Activated naive CD8-positive, alpha-beta T cell treated with anti-CD3 and anti-CD28 coated beads, Interleukin-2, amount 50 U/mL, for 16 hours (primary cell): ENCODE data around the gene COL5A1.

Source experiments
- DNase-seq: peaks from one replicate; pipeline ENCODE4 v3.0.0-alpha.2; 2020; ENCODE audit warnings: low read depth, low spot score

Gene COL5A1

GRCh38 chr9:134606951-134607731 lies 34.5 kb upstream of the COL5A1 start:
- no peak for DNase-seq

DNA sequence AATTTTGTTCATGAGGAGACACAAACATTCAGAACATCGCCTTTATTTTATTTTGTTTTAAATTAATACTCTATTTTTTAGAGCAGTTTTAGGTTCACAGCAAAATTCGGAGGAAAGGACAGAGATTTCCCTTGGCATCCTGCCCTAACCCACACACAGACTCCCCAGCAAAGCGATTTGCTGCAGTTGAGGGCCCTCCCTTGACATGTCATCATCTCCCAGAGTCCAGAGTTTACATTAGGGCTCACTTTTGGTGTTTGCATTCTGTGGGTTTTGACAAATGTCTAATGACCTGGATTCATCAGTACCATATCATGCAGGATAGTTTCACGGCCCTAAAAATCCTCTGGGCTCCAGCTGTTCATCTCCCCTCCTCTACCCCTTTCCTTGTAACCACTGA lies 33.6 kb upstream of the COL5A1 start:
- no peak for DNase-seq

- no peak for DNase-seq
Measured at GRCh38 chr9:134611046-134611445, 30.6 kb upstream of the COL5A1 start.

- DNase-seq, result no peak
Measured at GRCh38 chr9:134612309-134612708, 29.3 kb upstream of the COL5A1 start.

DNA sequence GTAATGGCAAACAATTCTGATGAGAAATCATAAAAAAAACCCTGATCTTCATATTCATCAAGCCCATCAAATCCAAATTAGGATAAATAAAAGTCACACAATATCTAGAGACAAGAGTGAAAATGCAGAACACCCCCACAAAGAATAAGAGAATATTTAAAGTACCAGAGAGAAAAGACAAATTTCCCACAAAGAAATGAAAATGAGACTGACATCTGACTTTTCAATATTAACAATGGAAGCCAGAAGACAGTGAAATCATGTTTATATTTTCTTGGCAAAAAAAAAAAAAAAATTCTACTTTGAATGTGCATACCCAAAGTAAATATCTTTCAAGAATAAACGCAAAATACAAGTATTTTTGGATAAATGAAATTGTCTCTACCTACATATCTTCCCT lies 28.9 kb upstream of the COL5A1 start:
- no peak for DNase-seq

DNA sequence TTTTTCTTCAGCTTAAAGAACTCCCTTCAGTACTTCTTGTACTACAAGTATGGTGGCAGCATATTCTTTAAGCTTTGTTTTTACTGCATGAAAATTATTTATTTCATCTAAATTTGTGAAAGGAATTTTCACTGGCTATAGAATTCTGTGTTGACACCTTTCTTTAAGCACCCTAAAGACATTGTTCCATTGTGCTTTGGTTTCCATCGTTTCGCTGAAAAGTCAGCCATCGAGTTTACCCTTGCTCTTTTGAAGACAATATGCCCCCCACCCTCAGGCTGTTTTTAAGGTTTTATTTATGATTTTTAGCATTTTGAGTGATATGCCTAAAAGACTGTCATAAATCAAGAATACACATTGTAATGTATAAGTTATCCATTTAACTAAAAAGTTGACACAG lies 27.3 kb upstream of the COL5A1 start:
- DNase-seq, result no peak

GRCh38 chr9:134616341-134616740 lies 25.3 kb upstream of the COL5A1 start:
- DNase-seq, result no peak

GRCh38 chr9:134617246-134617645 lies 24.4 kb upstream of the COL5A1 start:
- DNase-seq, result no peak

GRCh38 chr9:134617836-134618162 lies 23.8 kb upstream of the COL5A1 start:
- no peak for DNase-seq

GRCh38 chr9:134618163-134618832 lies 23.3 kb upstream of the COL5A1 start:
- no peak for DNase-seq

DNA sequence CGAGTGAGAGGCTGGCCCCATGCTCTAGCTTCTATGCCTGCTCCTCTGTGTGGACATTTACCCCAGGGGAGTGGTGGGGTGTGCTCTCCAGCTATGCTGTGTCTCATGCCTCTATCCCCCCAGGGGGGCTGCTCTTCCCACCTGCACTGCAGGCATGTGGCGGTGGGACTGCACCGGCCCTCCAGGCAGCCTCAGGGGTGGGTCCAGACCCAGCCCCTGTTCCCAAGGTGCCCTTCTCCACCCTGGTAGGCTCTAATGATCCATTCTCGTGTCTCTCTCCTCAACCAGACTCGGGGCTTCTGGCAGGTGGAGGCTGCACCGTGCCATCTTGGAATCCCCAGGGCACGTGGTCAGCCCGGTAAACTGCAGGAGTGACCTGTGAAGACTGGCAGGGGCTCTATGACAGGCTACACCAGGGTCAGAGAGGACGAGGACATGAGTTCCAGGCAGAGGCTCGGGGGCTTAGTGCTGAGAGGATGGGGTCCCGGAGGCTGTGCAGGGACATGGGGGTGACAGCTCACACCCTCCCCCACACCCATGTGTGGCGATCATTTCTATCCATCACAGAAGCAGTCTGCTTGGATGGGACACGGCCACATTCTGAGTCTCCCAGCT lies 22.7 kb upstream of the COL5A1 start:
- DNase-seq, result no peak

DNA sequence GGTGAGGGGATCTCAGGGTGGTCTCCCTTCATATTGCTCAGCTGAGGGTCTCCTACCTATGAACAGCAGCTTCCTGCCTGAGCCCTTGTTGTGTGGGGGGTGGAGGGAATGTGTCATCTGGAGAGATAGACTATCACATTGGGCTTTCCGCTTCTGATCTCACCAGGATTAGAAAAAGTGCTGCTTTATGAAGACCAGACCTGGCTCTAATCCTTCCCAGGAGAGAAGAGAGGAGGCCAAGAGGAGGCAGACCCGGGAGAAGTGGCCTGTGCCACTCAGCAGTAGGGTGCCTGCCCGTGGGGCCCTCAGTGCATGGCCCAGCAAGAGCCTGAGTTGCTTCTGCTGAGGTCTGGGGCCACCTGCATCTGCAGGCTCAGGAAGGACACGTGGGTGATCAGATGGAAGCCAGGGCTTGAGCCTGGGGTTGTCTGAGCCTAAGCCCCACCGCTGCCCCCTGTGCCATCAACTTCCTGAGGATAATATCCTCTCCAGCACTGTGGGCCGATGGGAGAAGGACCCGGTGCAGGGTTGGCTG lies 22.1 kb upstream of the COL5A1 start:
- no peak for DNase-seq

DNA sequence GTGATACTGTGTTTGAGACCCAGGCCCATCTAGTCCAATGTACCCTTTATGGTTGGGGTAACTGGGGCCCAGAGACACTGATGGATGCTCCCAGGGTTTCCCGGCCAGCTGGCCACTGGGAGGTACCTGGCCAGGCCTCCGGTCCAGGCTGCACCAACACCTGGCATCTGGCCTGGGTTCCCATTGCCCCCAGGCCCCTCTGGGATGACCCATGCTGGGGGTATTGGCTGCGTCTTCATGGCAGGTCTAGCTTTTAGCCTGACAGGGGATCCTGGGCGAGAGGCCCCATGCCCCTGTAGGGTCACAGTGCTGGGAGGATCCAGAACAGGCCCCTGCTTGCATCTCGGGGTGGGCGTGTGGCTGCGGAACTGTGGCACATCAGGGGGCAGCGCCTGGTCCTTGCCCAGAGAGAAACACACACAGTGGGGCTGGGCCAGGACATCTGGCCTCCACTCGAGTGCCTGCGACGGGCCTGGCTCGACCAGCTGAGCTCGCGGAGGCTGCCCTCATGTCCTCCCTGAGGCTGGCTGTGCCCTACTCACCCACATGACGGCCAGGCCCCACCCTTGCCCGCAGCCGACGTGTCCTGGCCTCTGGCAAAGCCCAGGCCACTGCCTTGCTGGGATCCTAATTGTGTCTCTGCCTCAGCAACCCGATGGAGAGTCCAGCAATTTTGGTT lies 21.5 kb upstream of the COL5A1 start:
- DNase-seq, result no peak

- DNase-seq, result no peak
Measured at GRCh38 chr9:134620751-134621557, 20.6 kb upstream of the COL5A1 start.

GRCh38 chr9:134621558-134622110 lies 20.0 kb upstream of the COL5A1 start:
- DNase-seq, result no peak

DNA sequence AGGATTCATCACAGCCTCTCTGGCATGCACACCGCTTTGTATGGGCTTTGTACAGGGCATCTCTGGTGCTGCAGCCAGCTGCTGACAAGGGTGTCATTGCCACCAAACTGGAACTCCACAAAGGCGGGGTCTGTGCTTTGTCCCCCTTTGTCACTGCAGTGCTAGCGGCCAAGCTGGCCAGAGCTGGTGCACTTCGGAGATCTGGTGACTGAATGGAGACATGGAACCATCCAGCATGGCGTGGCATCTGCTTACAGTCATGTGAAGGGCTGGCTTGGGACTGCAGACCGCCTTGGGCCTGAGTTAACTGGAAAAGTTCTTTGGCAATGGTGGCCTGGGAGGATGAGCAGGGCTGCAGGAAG lies 18.7 kb upstream of the COL5A1 start:
- no peak for DNase-seq

GRCh38 chr9:134623258-134624066 lies 18.1 kb upstream of the COL5A1 start:
- DNase-seq, result no peak

DNA sequence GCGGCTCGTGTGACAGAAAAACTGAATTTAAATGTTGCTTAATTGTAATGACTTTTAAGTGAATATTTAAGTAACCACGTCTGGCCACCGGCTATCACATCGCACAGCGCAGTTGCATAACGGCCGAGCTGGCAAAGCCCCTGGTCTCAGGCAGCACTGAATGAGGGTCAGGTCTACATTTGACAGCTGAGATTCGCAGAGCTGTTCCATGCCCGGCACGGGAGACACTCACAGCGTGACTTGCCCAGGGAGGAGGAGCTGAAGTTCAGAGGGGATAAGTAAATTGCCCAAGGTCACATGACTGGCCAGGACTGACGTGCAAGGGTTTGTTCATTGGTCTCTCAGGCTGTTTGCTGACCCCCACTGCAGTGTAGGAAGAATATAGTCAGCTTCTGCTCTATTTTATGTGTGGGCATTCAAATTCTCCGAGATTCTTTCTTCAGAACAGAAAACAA lies 17.4 kb upstream of the COL5A1 start:
- DNase-seq, result no peak

DNA sequence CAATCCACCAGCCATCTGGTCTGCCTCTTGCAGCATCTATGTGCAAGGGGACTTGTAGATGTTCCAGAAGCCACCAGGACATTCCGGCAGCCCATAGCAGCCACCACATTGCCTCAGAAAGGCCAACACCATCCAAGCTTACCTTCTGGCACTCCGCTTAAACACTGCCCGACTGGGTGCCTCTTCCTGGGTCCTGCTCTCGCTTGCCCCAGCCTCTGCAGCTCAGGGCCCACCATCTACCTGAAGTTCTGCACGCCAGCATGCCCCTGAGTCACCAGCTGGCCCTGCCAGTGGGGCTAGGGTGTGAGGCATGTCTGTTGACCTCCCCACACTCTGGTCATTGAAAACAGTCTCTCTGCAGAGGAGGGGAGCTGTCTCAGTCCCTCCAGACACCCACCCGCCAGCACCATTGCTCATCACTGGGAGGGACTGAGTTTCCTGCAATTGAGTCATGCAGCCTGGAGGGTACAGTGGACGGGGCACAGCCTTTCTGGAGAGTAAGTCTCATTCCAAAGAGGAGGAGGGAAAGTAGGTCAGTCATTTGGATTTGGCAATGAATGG lies 16.9 kb upstream of the COL5A1 start:
- no peak for DNase-seq
